ENCODE results near the gene CPNE2.

Gene CPNE2

DNA sequence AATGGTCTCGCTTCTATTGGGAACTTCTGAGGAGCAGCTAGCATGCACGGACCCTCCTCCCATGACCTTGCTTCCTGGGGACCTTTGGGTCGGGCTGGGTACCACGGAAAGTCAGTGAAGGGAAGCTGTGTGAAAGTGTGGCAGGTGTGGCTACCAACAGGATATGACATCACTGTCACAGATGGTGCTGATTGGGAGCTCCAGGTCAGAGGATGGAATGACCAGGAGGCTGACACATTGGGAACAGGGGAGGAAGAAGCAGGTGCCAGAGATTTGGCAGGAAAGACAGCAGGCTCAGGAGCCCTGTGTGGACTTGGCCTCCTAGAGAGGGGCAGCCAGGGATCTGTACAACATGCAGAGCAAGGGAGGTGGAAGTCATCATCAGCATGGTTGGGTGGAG, 34.0 kb downstream of the CPNE2 start:
- no peak for DNase-seq

DNA sequence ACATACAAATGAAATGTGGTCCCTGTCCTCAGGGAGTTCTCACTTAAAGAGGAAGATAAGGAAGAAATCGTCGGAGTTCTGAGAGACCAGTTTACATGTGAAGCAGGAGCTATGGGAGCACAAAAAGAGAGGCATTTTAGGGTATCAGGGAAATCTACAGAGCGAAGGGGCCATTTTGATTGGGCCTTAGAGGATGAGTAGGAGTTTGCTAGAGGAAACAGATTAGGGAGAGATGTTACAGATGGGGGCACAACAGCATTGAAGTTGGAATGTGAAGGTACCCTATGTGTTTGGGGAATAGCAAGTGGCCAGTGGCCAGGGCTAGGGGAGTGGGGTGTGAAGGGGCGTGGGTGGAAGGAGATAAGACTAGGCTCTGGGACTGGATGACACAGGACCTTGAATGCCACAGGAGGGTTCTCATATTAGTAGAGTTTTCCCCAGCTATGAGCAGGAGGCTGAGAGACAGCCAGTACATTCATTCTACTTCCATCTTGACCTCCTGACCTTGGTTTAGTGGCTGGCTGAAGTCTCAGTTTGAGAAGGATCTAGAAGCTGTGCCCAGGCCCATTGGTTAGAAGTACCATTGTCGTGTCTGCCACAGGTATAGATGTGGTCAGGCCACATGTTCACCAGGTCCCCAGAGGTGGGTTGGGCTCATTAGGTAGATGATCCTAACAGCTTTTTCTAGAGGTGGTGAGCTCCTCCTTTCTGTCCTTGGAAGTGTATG, 34.8 kb downstream of the CPNE2 start:
- DNase-seq = no peak

DNA sequence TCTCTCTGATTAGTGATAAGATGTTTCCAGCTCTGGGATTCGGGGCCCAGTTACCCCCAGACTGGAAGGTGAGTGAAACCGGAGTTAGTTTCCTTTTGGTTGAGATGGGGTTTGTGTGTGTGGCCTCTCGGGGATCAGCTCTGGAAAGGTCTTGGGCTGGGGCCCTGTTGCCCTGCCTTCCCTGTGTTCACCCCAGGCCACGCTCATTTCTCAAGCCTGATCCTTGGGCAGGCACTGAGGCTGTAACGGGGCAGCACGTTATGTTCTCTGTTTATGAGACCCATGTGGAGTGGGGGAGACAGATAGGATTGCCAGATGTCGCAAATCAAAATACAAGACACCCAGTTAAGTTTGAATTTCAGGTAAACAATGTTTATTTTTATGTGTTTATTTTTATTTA, 35.5 kb downstream of the CPNE2 start:
- DNase-seq = no peak

DNA sequence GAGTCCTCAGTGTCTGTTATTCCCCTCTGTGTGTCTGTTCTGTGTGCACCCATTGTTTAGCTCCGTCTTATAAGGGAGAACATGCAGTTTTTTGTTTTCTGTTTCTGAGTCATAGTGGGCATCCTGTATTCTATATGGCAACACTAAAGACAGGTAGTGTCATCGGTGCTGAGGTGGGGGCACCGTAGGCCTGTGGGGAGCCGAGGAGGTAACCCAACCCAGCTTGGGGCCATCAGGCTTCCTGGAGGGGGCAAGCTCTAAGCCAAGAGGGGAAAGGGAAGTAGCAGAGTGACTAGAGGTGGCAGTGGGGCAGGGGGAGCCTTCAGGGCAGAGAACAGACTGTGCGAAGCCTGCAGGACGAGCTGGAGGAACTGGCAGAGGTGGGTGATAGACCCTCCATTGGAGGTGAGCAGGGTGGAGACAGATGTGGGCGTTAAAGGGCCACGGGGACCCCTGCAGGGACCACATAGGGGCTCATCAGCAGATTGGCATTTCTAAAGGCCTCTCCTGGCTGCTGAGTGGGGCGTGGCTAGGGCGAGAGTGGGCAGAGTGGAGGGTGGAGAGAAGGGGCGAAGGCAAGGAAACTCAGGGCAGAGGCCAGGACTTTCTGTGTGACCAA, 36.5 kb downstream of the CPNE2 start:
- DNase-seq = no peak

DNA sequence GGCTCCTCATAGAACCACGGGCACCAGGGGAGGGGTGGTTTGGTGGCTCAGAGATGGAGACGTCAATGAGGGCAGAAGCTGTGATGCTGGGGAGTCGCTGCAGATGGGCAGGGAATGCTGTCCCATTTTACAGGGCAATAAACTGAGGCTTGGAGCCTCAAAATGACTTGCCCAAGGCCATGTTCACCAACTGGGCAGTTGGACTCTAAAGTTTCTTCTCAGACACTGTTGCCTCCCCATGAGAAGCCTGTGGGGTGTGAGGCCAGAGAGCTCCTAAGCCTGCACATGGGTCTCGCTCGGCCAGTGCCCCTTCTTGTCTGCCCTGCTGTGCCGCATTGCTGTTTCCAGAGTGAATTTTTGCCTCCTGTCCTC, 38.6 kb downstream of the CPNE2 start:
- no peak for DNase-seq

DNA sequence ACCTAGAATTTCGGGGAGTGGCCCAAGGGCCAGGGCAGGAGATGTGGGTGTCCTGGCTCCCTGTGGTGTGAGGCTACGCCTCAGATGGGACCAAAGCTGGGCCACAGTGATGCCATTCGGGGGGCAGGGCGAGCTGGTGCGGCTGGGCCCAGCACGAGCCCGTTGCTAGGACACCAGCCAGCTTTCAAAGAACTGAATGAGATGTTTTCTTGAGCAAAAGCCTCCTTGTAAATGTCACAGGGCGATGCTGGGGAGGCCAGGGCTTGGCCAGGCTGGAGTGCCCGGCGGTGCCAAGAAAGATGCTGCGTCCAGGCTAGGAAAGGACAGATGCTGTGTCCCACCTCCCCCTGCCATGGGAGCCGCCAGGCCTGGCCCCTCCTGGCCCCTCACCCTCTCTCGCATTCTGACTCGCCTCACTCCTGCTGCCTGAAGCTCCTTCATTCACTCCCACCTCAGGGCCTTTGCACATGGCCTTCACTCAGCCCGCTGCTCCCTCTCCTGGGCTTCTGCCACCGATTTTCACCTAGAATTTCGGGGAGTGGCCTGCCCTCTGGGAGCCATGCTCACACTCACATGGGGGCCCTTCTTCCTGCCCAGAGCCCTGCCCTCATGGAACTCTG, 39.1 kb downstream of the CPNE2 start:
- DNase-seq = no peak

DNA sequence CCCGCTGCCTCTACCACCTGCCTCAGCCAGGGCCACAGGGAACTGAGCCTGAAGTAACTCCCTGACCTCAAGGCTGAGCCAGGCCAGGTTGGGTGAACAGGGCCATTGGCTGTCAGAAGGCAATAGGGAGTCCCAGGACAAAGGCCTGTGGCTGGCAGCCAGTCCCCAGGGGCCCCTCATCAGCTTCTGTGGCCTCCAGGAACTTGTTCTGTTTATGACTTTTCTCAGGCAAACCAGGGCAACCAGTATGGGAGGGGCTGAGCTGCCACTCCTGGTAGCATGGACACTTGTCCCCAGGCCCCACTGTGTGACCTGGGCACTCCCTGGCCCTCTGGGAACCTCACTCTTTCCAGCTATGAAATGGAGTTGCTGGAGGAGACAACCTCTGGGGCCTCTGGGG, 40.1 kb downstream of the CPNE2 start:
- DNase-seq = no peak

DNA sequence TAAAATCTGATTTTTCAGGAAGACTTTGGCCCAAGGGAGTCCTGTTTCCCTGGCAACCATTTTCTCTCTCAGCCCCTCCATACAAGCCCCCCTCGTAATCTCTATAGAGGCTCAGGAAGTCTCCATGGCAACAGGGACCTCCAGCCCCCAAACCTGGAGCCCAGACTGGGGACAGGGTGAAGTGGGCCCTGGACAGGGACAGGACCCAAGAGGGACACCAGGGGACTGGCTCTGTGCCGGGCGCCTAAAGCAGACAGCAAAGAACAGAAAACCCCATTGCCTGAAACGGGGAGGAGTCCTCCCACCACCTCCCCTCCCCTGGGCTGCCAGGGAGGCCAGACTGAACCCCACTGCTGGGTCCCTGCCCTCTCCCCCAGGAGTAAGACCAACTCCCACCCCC, 40.6 kb downstream of the CPNE2 start:
- no peak for DNase-seq

DNA sequence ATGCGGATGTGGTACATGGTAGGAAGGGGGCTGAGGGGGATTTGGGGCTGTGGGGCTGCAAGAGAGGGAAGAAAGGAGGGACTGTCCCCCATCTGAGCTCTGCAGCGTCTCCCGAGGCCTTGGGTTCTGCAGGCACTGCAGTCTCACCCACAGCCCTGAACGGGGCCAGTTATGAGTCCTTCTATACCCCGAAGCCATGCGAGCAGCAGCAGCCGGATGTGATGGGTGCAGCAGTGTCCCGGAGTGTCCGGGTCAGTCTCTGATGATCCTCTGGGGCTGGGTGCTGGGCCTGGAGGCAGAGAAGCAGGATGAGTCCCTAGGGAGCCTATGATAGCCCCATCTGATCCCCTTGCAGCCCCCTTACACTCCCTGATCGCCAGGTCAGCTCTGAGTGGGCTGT, 41.5 kb downstream of the CPNE2 start:
- no peak for DNase-seq

DNA sequence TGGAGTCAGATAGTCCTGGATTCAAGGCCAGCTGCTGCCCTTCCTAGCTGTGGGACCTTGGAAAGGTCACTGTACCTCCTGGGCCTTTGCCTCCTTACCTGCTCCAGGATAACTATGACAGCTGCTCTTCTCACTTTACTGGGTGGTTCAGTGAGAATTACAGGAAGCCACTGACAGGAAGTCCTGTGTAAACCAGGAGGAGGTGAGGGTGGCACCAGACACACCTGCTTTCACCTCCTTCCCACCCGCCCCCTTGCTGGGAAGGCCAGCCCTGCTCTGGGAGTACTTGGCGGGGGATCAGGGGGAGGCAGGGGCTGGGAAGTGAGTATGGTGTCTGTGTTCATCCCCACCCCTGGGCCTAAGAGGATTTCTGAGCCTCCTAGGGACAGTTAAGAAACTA, 42.6 kb downstream of the CPNE2 start:
- no peak for DNase-seq

DNA sequence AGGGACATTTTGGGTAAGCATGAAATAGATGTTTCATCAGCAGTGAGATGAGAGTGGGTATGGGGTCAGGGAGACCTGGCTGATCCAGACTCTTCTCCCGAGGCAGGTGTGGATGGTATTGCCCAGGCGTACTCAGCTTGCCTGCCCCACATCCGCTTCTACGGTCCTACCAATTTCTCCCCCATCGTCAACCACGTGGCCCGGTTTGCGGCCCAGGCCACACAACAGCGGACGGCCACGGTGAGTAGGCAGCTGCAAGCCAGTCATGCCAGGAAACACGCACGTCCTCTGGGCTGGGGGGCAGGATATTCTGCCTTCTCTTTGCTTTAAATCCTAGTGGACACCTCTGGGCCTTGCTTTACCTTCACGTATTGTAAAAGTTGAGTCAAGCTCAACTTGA, 44.7 kb downstream of the CPNE2 start:
- DNase-seq = no peak

DNA sequence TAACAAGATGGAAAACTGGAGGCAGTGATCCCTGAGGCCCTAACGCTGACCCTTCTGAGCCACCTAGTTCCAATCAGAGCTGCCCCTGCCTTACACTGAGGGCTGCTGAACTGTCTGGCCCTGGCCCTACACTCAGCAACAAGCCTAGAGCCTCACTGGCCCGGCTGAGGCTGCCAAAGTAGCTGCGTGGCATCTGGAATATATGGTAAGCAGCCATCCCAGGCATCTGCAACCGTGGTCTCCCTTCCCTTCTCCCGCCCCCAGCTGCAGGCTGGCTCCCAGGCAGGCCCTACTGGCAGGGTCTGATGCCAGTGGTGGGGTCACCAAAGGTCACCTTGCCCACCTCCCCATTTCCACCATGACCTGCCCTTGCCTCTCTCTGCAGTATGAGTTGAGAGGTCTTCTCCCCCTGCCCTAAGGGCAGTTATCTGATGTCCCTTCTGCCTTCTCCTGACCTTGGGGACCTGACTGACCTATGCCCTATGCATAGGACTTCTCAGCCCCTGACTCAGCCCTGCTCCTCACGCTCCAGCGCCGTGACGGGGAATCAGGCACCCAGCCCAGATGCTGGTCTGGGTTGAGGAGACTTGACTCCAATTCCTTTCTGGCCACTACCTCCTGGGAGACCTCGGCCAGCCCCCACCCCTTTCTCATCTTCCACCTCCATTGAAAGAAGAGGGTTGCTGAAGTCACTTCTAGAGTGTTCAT, 45.3 kb downstream of the CPNE2 start:
- DNase-seq = no peak

DNA sequence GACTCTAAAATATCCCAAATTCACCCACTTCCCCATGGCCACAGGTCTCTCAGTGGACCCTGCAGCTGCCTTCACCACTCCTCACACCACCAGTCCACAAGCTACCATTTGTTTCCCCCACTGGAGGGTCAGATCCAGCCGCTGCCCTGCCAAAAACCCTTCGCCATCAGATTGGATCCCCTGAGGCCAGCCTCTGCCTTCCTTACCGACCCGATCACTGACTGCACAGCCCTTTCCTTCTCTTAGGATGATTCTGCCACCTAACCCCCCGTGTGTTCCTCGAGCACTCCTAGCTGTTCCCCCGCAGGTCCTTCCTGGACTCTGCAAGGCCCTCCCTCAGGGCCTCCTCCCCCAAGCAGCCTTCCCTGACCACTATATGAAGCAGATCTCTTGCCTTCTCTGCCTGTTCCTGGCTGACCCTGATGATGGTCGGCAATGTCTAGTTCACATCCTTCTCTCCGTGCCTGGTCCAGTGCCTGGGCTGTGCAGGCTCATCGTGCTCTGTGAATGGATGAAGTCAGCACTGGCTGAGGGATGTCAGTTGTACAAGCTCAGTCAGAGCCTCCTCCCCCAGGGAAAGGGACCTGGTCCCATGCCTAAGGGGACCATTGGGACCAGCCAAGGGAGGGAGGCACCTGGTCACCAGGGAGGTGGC, 46.0 kb downstream of the CPNE2 start:
- no peak for DNase-seq

DNA sequence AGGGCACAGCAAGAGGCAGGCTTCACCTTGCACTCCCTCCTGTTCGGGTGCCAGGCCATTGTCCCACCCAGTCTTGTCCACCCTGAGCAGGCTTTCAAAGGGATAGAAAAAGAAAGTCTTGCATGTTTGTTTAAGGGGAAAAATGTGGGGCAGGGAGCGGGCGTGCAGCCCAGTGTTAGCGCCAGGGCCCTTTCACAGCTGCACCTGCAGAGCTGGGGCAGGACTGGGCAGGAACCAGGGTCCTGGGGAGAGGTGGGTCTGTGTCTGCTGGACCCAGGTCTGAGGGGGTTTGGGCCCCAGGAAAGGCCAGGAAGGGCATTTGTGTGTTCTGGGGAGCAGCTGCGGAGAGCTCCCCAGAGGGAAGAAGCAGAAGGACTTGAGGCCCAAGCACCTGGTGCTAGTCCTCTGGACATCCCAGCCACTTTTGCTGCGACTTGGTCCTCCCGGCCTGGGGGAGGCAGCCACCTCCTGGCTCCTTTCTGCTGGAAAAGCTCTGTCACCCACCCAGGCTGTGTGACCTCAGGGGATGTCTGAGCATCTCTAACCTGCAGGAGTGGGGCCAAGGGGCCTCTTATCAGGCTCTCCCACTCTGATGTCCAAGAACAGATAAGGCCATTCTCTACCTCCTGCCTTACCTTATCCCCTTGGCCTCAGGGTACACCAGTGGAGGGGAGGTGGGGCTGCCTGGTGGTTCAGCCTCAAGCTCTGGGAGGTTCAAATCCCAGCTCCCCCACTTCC, 48.7 kb downstream of the CPNE2 start:
- DNase-seq = no peak

DNA sequence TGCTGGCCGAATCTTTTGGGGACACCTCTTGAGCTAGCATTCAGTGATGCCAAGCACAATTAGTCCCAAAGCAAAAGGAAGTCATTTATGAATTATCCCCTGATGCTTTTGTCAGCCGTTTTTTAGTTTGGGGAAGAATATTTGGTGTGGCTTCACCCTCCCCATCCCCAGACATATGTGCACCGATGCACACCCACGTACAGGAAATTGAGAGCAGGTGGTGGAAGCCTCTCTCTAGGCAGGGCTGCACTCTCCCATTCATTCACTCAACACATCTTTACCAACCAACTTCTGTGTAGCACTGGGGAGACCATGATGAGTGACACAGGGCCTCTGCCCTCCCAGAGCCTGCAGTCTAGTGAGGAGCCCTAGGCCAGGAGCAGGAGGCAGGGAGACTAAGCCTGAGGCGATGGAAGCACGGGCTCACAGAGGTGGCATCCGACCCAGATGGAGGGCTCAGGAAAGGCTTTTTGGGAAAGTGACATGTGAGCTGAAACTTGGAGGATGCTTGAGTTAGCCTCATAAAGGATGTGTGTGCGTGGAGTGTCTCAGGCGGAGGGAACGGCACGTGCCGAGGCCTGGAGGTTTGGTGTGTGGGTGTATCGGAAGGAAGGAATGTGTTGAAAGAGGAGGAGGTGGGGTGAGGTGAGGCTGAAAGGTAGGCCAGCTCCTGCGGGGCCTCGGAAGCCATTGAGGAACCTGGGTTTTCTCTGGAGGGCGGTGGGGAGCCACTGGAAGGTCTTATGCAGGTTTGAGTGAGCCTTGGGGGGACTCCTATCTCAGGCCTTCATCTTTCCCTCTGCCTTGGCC, 49.6 kb downstream of the CPNE2 start:
- DNase-seq = no peak

DNA sequence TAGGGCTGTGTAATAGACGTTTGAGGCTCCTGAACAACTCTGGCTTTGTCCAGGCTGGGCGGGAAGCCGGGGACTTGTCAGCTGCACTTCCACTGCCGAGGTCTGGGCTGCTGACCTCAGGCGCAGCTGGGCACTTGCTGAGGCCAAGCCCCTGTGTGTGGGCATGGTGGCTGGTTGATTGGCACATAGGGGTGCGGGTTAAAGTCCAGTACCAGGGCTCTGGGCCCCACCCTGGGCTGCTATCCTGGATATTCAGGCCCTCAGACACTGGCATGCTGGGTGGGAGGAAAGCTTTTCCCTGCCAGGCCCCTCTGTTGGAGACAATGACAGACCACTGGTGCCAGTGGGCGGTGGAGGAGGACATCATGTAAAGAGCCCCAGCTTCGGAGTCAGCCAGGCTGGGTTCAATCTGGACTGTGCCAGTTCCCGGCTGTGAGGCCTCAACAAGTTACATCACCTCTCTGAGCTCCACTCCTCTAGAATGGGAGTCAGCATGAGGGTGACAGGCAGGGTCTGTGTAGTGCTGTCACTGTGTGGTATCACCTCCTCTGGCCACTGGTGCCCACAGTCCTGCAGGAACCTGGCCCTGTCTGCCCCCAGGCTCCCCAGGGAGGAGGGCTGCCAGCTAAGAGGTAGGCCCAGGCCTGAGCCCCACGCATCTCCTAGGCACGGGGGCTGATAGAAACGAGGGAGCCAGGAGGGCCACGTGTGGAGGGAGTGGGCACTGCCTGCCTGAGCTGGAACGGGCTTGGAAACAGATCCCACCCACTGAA, 51.0 kb downstream of the CPNE2 start:
- no peak for DNase-seq

DNA sequence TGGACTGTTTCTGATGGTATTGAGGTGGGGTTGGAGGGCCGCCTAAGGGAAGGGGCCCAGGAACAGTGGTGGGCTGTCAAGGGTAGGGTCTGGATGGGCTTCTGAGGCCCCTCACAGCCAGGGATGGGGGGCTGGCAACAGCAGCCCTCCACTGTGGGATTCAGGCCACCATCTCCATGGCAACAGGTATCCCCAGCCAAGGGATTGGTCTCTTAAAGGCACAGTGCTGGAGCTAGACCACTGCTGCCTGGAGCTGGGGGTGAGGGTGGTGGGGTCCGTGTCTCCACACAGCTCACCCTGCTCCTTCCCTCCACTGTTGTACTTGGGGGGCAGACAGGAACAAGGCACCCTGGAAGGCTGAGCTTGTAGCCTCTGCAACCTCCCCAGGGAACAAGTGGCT, 51.6 kb downstream of the CPNE2 start:
- no peak for DNase-seq

DNA sequence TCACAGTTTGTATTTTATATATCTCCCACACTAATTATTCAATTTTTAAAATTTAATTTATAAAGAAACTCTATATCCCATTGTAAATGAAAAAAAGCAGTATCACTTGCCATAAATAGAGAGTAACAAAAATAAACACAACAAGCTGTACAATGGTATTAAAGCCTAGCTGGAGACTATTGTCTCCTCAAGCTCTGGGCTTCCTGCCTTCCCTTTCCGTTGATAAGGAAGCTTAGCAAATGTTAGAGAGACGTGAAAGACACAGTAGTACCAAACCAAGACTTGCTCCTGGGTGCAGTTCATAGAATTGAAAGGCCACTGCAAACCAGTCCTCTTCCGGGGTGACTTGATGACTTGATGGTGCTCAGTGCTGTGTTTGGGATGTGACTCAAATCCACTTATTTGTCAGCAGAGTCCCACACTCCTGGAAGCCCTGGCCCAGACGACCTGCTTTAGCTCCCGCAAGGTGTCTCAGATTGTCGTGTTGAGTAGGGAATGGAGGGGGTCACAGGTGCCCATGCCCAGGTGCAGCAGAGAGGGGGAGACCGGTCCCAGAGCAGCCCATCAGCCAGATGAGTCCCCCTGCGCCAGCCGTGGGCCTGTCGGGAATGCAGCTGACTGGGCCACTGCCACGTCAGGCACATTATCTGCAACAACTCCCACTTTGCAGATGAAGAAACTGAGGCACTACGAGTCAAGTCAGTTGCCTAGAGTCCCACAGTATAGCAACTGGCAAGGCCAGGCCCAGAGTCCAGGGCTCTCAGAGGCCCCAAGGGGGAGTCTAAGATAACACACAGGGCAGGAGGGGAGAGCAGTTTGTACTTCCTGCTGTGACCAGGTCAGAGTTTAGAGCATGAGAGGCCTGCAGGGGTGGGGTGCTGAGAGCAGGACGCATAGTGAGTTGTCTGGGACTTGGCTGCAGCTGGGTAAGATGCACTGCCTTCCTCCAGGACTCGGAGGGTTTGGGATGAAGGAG, 53.0 kb downstream of the CPNE2 start:
- no peak for DNase-seq

DNA sequence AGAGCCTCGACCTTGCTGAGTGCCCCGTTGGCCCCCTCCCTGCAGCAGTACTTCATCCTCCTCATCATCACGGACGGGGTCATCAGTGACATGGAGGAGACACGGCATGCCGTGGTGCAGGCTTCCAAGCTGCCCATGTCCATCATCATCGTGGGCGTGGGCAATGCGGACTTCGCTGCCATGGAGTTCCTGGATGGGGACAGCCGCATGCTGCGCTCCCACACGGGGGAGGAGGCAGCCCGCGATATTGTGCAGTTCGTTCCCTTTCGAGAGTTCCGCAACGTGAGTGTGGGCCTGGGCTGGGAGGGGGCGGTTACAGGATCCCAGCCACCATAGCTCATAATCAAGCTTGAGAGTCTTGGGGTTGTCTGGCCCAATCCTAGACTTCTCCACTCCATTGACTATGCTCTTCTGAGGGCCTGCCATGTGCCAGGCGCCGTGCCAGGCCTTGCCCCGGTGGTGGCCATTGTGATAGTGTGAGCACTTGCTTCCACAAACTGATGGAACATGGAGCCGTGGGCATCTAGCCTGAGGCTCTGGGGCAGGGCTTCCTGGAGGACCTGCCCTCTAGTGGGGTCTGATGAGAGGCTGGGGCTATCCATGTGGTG, 53.8 kb downstream of the CPNE2 start:
- DNase-seq = no peak
